ENCODE data around the gene IFI44L.

IFI44L gene

GRCh38 chr1:78640462-78640861 is 20.2 kb downstream of the IFI44L start:
- DNase-seq (ENCODE audit: low read depth in 3 of 3, low spot score in 1 of 3): no peak

- DNase-seq (ENCODE audit: low read depth in 3 of 3, low spot score in 1 of 3): no peak
Measured at GRCh38 chr1:78641558-78641957, 21.3 kb downstream of the IFI44L start.

GRCh38 chr1:78645723-78646122 is 25.5 kb downstream of the IFI44L start:
- DNase-seq (ENCODE audit: low read depth in 3 of 3, low spot score in 1 of 3): no peak

GRCh38 chr1:78647238-78647637 is 27.0 kb downstream of the IFI44L start:
- no peak for DNase-seq (ENCODE audit: low read depth in 3 of 3, low spot score in 1 of 3)

- peak; percentile 22 to 44 (median 40) for DNase-seq (ENCODE audit: low read depth in 3 of 3, low spot score in 1 of 3)
Measured at GRCh38 chr1:78649628-78650027, 29.4 kb downstream of the IFI44L start, which contains the start of gene IFI44. Gene IFI44 (plus strand): TSS chr1:78649831. CDS start chr1:78650196, 365 bp downstream.

- no peak for DNase-seq (ENCODE audit: low read depth in 3 of 3, low spot score in 1 of 3)
Measured at GRCh38 chr1:78650114-78650660, 29.9 kb downstream of the IFI44L start.

GRCh38 chr1:78651241-78651640 is 31.0 kb downstream of the IFI44L start:
- no peak for DNase-seq (ENCODE audit: low read depth in 3 of 3, low spot score in 1 of 3)

GRCh38 chr1:78652019-78652560 is 31.8 kb downstream of the IFI44L start:
- DNase-seq (ENCODE audit: low read depth in 3 of 3, low spot score in 1 of 3): no peak

GRCh38 chr1:78658901-78659300 is 38.7 kb downstream of the IFI44L start:
- DNase-seq (ENCODE audit: low read depth in 3 of 3, low spot score in 1 of 3): no peak

GRCh38 chr1:78663923-78664322 is 43.7 kb downstream of the IFI44L start:
- DNase-seq (ENCODE audit: low read depth in 3 of 3, low spot score in 1 of 3): no peak

GRCh38 chr1:78664763-78665162 is 44.5 kb downstream of the IFI44L start:
- no peak for DNase-seq (ENCODE audit: low read depth in 3 of 3, low spot score in 1 of 3)

GRCh38 chr1:78665809-78666208 is 45.6 kb downstream of the IFI44L start:
- no peak for DNase-seq (ENCODE audit: low read depth in 3 of 3, low spot score in 1 of 3)

GRCh38 chr1:78667939-78668338 is 47.7 kb downstream of the IFI44L start:
- no peak for DNase-seq (ENCODE audit: low read depth in 3 of 3, low spot score in 1 of 3)

- DNase-seq (ENCODE audit: low read depth in 3 of 3, low spot score in 1 of 3): no peak
Measured at GRCh38 chr1:78668427-78668826, 48.2 kb downstream of the IFI44L start.

- no peak for DNase-seq (ENCODE audit: low read depth in 3 of 3, low spot score in 1 of 3)
Measured at GRCh38 chr1:78672428-78672827, 52.2 kb downstream of the IFI44L start.

GRCh38 chr1:78673120-78673519 is 52.9 kb downstream of the IFI44L start:
- no peak for DNase-seq (ENCODE audit: low read depth in 3 of 3, low spot score in 1 of 3)

GRCh38 chr1:78676347-78676982 is 56.2 kb downstream of the IFI44L start:
- peak in 2 of 3 donors; percentile 22 to 23 for DNase-seq (ENCODE audit: low read depth in 3 of 3, low spot score in 1 of 3)

GRCh38 chr1:78676993-78677392 is 56.7 kb downstream of the IFI44L start:
- DNase-seq (ENCODE audit: low read depth in 3 of 3, low spot score in 1 of 3): no peak

- DNase-seq (ENCODE audit: low read depth in 3 of 3, low spot score in 1 of 3): no peak
Measured at GRCh38 chr1:78677788-78678187, 57.5 kb downstream of the IFI44L start.

- no peak for DNase-seq (ENCODE audit: low read depth in 3 of 3, low spot score in 1 of 3)
Measured at GRCh38 chr1:78678324-78678723, 58.1 kb downstream of the IFI44L start.

- no peak for DNase-seq (ENCODE audit: low read depth in 3 of 3, low spot score in 1 of 3)
Measured at GRCh38 chr1:78681265-78681664, 61.0 kb downstream of the IFI44L start.

- DNase-seq (ENCODE audit: low read depth in 3 of 3, low spot score in 1 of 3): no peak
Measured at GRCh38 chr1:78682496-78682895, 62.2 kb downstream of the IFI44L start.

- DNase-seq (ENCODE audit: low read depth in 3 of 3, low spot score in 1 of 3): no peak
Measured at GRCh38 chr1:78683079-78683478, 62.8 kb downstream of the IFI44L start.

All from stimulated activated CD4-positive, alpha-beta T cell treated with anti-CD3 and anti-CD28 coated beads, TNF-alpha, amount 100 ng/mL, for 1 hour (primary cell).